Karpas-422 (cell line): Measurements from ENCODE around the gene CAMSAP3. TPM values are rescaled to one million over a fixed set of nuclear protein-coding genes. Genes with fewer than 3 reads are reported as not detected.

Experiments used
- DNase-seq: peaks from one replicate; pipeline ENCODE4 v3.0.0-alpha.2; 2015
- H2AFZ ChIP-seq: fragments of 200-600 bp; sonication (generic); 2 replicates; pipeline ENCODE4 v1.6.1; 2014; ENCODE audit warnings: antibody characterized with exemption, low read length, mixed read lengths
- H3K27ac ChIP-seq: fragments of 200-600 bp; sonication (generic); 2 replicates; pipeline ENCODE4 v1.5.1; 2014; ENCODE audit warnings: mild to moderate bottlenecking, low read length, moderate library complexity
- H3K27me3 ChIP-seq: fragments of 200-600 bp; sonication (generic); 2 replicates; pipeline ENCODE4 v1.6.1; 2014; ENCODE audit warnings: low read length, mixed read lengths
- H3K36me3 ChIP-seq: fragments of 200-600 bp; sonication (generic); 2 replicates; pipeline ENCODE4 v1.6.1; 2014; ENCODE audit warnings: low read length, mixed read lengths; ENCODE audit not compliant: insufficient read depth
- H3K4me1 ChIP-seq: fragments of 200-600 bp; sonication (generic); 2 replicates; pipeline ENCODE4 v1.6.1; 2014; ENCODE audit warnings: mild to moderate bottlenecking, low read length, mixed read lengths
- H3K4me2 ChIP-seq: fragments of 200-600 bp; sonication (generic); 2 replicates; pipeline ENCODE4 v1.6.1; 2014; ENCODE audit warnings: low read length, low read depth, mild to moderate bottlenecking; ENCODE audit not compliant: poor library complexity, severe bottlenecking
- H3K4me3 ChIP-seq: fragments of 200-600 bp; sonication (generic); 2 replicates; pipeline ENCODE4 v1.5.1; 2014; ENCODE audit warnings: mild to moderate bottlenecking, antibody characterized with exemption, low read length, mixed read lengths
- H3K79me2 ChIP-seq: fragments of 200-600 bp; sonication (generic); 2 replicates; pipeline ENCODE4 v1.6.1; 2014; ENCODE audit warnings: mild to moderate bottlenecking, low read length, mixed read lengths
- H3K9ac ChIP-seq: fragments of 200-600 bp; sonication (generic); 2 replicates; pipeline ENCODE4 v1.6.0; 2014; ENCODE audit warnings: low read length
- H3K9me2 ChIP-seq: fragments of 200-600 bp; sonication (generic), shearing (Covaris generic); replicated peaks from 2 replicates; pipeline ENCODE4 v1.6.0; 2014; ENCODE audit warnings: mild to moderate bottlenecking, low read length, moderate library complexity; ENCODE audit not compliant: insufficient read depth
- H3K9me3 ChIP-seq: fragments of 300-700, 200-600 bp; sonication (generic); 2 replicates; pipeline ENCODE4 v1.6.1; 2014; ENCODE audit warnings: low read length, mixed read lengths
- H4K20me1 ChIP-seq: fragments of 200-600 bp; sonication (generic); 2 replicates; pipeline ENCODE4 v1.6.1; 2014; ENCODE audit warnings: mild to moderate bottlenecking, antibody characterized with exemption, low read length, low read depth; ENCODE audit not compliant: insufficient read depth
- total RNA-seq: library from RNA; depleted of rRNA; stranded (reverse); fragments of >200 nt; shearing (Covaris generic); gene quantifications from 2 replicates; pipeline ENCODE4 v1.2.3, GENCODE V29; 2014; ENCODE audit warnings: low replicate concordance

Gene CAMSAP3
- total RNA-seq, 1 experiment from 2014 or later, result not detected

DNA sequence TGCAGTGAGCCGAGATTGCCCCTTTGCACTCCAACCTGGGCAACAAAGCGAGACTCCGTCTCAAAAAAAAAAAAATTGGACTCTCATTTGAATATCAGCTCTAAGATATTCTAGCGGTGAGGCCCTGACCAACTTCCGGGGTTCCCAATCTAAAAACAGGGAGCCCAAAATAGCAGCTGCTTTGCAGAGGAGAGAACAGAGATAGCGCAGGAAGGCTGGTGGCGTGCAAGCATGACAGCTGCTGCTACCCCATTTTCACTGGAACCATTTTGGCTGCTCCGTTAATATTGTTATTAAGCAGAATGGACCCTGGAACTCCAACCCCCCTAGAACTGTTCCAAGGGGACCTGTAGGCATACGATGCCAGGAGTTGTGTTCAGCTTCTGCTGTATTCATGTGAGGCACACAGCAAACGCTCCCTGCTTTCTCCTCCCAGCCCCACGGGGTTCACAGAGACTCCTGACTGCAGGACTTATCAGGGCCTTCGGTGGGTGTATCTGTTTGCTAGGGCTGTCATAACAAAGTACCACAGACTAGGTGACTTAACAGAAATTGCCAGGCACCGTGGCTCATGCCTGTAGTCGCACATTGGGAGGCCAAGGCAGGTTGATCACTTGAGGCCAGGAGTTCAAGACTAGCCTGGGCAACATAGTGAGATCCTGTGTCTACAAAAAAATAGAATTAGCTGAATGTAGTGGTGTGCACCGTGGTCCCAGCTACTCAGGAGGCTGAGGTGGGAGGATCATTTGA, 52.8 kb downstream of the CAMSAP3 start:
- Histone ChIP-seq H4K20me1 (no peaks in the 10 kb centered on the region; the same call in 1 of the 2 replicates), H3K36me3 (no peaks in the 10 kb centered on the region), H3K4me3 (no peak overlapping the region), H3K9me2 (no peaks in the 10 kb centered on the region), H3K4me2 (no peak overlapping the region), H2AFZ (no peak overlapping the region), H3K27me3 (no peaks in the 10 kb centered on the region), H3K27ac (no peak overlapping the region), H3K4me1 (peaks cover 5% of the 10 kb centered on the region), H3K9ac (no peak overlapping the region), H3K79me2 (no peaks in the 10 kb centered on the region), H3K9me3 (no peaks in the 10 kb centered on the region)
- DNase-seq, result no peak

DNA sequence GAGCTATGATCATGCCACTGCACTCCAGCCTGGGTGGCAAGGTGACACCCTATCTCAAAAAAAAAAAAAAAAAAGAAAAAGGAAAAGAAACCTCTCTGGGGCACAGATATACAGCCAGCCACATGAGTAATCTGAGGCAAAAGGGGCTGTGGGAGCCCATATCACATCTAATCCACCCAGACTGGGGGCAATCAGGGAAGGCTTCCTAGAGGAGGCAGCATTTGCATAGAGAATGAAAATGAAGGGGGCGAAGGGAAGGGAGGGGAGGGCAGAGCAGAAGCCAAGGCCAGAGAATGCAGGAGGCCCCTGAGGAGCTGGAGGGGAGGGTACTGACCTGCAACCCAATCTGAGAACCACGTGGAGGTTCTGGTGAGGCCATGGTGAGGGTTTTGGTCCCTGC, 54.5 kb downstream of the CAMSAP3 start:
- no peak for DNase-seq
- no peaks in the 10 kb centered on the region for H3K27me3 ChIP-seq
- H4K20me1 ChIP-seq, result no peaks in the 10 kb centered on the region
- no peak overlapping the region for H3K27ac ChIP-seq
- H3K4me3 ChIP-seq, result no peak overlapping the region
- no peaks in the 10 kb centered on the region for H3K9me2 ChIP-seq
- H3K4me2 ChIP-seq, result no peak overlapping the region
- no peak overlapping the region for H3K9ac ChIP-seq
- no peaks in the 10 kb centered on the region for H3K9me3 ChIP-seq
- no peaks in the 10 kb centered on the region for H3K36me3 ChIP-seq
- H3K79me2 ChIP-seq, result no peaks in the 10 kb centered on the region
- peaks cover 5% of the 10 kb centered on the region for H3K4me1 ChIP-seq
- H2AFZ ChIP-seq, result no peak overlapping the region

DNA sequence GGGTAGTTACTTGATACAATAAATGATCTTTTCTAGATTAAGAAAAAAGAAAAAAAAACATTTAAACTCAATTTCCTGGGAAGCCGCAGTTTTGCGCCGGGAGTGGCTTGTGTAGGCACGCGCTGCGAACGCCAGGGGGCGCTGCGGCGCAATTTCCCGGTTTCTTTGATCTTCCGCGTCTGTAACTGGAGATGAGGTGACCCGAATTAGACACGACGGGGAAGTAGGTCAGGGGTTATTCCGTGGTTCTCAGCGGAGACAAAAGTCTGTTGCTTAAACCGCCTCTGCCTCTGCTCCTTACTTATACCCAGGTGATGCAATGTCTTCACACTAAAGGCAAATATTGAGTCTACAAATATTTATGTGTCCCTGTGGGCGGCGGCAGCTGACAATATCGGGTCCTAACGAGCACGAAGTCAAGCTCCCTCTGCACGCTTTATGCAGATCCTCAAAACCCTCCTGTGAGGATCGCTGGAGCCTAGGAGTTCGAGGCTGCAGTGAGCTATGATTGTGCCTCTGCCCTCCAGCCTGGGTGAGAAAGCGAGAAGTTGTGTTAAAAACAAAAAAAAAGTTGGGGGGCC, 56.5 kb downstream of the CAMSAP3 start:
- peak overlapping the region; percentile 48 for H3K9ac ChIP-seq

DNA sequence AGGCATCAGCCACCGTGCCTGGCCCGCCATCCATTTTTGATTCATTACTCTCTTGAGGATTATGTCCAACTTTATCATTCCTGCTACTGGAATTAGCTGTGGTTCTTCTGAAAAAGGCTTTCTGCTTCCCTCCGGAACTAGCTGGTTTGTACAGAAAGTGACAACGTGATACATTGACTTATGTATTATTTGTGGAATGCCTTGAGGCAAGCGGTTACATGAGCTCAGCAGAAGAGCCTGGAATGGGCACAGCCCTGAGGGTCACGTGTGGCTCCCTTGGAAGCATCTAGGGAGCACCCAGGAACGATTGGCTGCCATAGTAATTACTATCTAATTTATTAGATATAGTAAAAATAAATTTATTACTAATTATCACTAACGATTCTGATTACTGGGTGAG, 58.7 kb downstream of the CAMSAP3 start:
- Histone ChIP-seq H3K79me2 (no peaks in the 10 kb centered on the region), H3K4me3 (no peak overlapping the region), H3K36me3 (no peaks in the 10 kb centered on the region), H3K9ac (no peak overlapping the region), H3K4me1 (peaks cover 5% of the 10 kb centered on the region), H4K20me1 (no peaks in the 10 kb centered on the region), H3K27ac (no peak overlapping the region), H3K9me2 (no peaks in the 10 kb centered on the region), H3K27me3 (no peaks in the 10 kb centered on the region), H2AFZ (no peak overlapping the region), H3K9me3 (no peaks in the 10 kb centered on the region), H3K4me2 (no peak overlapping the region)
- no peak for DNase-seq

More for the DNA sequence above, 56.5 kb downstream of the CAMSAP3 start:
- H2AFZ ChIP-seq, result peak overlapping the region; percentile 82
- no peaks in the 10 kb centered on the region for H3K9me3 ChIP-seq
- no peaks in the 10 kb centered on the region for H3K27me3 ChIP-seq
- no peaks in the 10 kb centered on the region for H4K20me1 ChIP-seq
- DNase-seq, result peak; percentile 90
- no peaks in the 10 kb centered on the region for H3K36me3 ChIP-seq
- no peak overlapping the region for H3K27ac ChIP-seq
- H3K4me2 ChIP-seq, result peak overlapping the region; percentile 69
- peaks cover 5% of the 10 kb centered on the region for H3K4me1 ChIP-seq
- H3K4me3 ChIP-seq, result peak overlapping the region; percentile 54
- H3K9me2 ChIP-seq, result no peaks in the 10 kb centered on the region
- no peaks in the 10 kb centered on the region for H3K79me2 ChIP-seq

DNA sequence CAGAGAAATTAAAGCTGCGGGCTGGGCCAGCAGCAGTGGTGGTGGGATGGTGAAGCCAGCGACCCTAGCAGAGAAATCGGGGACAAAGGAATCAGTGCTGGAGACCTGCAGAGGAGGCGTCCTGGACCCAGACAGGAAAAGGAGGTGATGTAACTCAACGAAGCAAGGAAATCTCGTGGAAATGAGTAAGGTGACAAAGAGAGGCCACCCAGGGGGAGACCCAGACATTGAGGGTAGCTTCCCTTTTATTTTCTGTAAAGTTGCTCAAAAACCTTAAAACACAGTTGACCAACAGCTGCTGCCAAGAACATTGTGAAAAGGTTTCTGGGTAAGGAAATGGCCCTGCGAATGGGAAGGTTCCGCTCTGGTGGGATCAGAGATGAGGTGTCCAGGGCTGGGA, 59.9 kb downstream of the CAMSAP3 start:
- Histone ChIP-seq H4K20me1 (no peaks in the 10 kb centered on the region), H3K4me1 (peaks cover 5% of the 10 kb centered on the region), H3K27me3 (no peaks in the 10 kb centered on the region), H3K79me2 (no peaks in the 10 kb centered on the region), H2AFZ (no peak overlapping the region), H3K4me2 (no peak overlapping the region), H3K9me2 (no peaks in the 10 kb centered on the region), H3K4me3 (no peak overlapping the region), H3K9me3 (no peaks in the 10 kb centered on the region), H3K36me3 (no peaks in the 10 kb centered on the region), H3K9ac (no peak overlapping the region), H3K27ac (no peak overlapping the region)
- no peak for DNase-seq

DNA sequence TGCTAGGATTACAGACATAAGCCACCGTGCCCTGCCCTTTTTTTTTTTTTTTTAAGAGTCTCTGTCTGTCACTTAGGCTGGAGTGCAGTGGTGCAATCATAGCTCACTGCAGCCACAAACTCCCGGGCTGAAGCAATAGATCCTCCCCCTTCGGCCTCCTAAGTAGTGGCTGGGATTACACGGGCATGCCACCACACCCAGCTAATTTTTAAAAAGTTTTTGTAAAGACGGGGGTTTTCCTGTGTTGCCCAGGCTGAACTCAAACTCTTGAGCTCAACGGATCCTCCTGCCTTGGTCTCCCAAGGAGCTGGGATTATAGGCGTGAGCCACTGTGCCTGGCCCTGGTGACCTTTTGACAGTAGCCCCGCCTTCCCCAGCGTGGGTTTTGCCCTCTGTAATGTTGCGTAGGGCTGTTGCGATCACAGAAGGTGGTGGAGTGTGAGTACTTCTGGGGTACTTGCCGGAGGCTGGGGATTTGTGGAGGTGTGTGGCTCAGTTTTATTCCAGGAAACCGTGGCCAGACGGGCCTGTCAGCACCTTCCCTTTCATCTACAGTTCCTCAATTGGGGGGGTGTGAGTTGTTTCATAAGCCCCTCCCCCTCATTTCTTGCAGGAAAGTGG, 61.6 kb downstream of the CAMSAP3 start:
- Histone ChIP-seq H3K27me3 (no peaks in the 10 kb centered on the region), H3K36me3 (no peaks in the 10 kb centered on the region), H2AFZ (no peak overlapping the region), H4K20me1 (no peaks in the 10 kb centered on the region), H3K4me2 (no peak overlapping the region), H3K4me1 (peaks cover 2% of the 10 kb centered on the region), H3K79me2 (no peaks in the 10 kb centered on the region), H3K27ac (no peak overlapping the region), H3K9me3 (no peaks in the 10 kb centered on the region), H3K4me3 (no peak overlapping the region), H3K9me2 (no peaks in the 10 kb centered on the region), H3K9ac (no peak overlapping the region)
- no peak for DNase-seq

DNA sequence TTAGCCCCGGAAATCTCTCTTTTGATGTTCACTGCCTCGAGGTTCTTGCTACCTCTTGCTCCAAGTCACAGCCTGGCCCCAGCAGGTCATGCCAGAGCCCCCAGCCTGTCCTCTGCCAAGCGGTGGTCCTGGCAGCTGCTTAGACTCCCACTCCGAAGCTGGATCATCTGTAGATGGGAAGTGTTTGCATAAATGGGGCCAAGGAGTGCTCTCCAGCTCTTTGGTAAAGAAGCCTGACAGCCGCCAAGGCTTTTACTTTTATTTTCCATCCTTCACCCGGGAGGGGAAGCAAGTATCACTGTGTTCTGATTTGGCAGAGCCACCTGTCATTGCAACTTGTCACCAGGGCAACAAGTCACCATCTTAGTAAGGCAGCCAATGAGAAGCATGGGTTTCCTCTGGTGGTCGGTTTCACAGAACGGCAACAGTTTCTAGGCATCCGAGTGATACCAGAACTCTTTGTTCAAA, 62.6 kb downstream of the CAMSAP3 start:
- no peak overlapping the region for H3K4me2 ChIP-seq
- no peak overlapping the region for H2AFZ ChIP-seq
- H3K9ac ChIP-seq, result no peak overlapping the region; the same call in 1 of the 2 replicates
- no peaks in the 10 kb centered on the region for H3K79me2 ChIP-seq
- no peaks in the 10 kb centered on the region for H3K36me3 ChIP-seq
- no peaks in the 10 kb centered on the region for H3K9me3 ChIP-seq
- H3K4me1 ChIP-seq, result no peaks in the 10 kb centered on the region
- DNase-seq, result peak; percentile 68
- no peaks in the 10 kb centered on the region for H3K9me2 ChIP-seq
- H3K27me3 ChIP-seq, result no peaks in the 10 kb centered on the region
- no peaks in the 10 kb centered on the region for H4K20me1 ChIP-seq
- no peak overlapping the region for H3K27ac ChIP-seq
- no peak overlapping the region for H3K4me3 ChIP-seq

DNA sequence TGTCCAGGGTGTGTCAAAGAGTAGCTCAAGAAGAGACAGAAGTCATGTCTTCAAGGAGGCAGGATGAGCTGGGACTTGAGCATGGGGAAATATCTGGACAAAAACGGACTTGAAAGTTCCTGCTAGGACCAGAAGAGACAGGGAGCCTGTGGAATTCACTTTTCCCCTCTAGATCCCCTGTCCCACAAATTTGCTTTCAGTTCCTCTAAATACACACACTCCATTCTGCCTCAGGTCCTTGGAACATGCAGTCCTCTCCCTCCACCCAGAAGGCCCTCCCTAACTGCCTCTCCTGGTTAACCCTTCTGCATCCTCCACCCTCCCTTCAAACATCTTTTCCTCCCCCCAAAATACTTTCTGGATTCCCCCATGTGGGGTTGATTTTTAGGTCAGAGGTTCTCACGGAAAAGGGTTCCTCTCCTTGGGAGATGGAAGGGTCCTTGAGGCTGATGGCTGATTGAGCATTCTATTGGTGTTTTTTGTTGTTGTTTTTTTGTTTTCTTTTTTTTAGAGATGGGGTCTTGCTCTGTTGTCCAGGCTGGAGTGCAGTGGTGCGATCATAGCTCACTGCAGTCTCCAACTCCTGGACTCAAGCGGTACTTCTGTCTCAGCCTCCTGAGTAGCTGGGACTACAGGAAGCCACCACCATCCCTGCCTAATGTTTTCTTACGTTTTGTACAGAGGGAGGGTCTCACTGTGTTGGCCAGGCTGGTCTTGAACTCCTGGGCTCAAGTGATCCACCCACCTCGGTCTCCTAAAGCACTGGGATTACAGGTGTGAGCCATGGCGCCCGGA, 66.3 kb downstream of the CAMSAP3 start:
- no peak for DNase-seq
- no peaks in the 10 kb centered on the region for H3K4me1 ChIP-seq
- H3K9ac ChIP-seq, result no peak overlapping the region
- no peaks in the 10 kb centered on the region for H4K20me1 ChIP-seq
- H3K4me3 ChIP-seq, result no peak overlapping the region
- H2AFZ ChIP-seq, result no peak overlapping the region
- no peaks in the 10 kb centered on the region for H3K27me3 ChIP-seq
- no peaks in the 10 kb centered on the region for H3K79me2 ChIP-seq
- no peaks in the 10 kb centered on the region for H3K36me3 ChIP-seq
- H3K9me3 ChIP-seq, result no peaks in the 10 kb centered on the region
- no peaks in the 10 kb centered on the region for H3K9me2 ChIP-seq
- H3K27ac ChIP-seq, result no peak overlapping the region
- no peak overlapping the region for H3K4me2 ChIP-seq
